Ovary (tissue), 3 donors: ENCODE results near the gene CABLES1.

ENCODE experiments used
- EP300 ChIP-seq: sonication (generic); formaldehyde crosslinking; IDR thresholded peaks from one replicate; pipeline ENCODE4 v1.6.1; 2017; ENCODE audit warnings: antibody characterized with exemption
- POLR2A ChIP-seq: fragments of 450-650 bp; IDR thresholded peaks from one replicate; pipeline ENCODE4 v1.6.1; 2017; ENCODE audit warnings: antibody characterized with exemption, mild to moderate bottlenecking, moderate library complexity
- TF ChIP-seq, protein P1 (sequence below), 3 donors: fragments of 450-650 bp in 2 of 3; fragments of 200-600 bp in 1 of 3; IDR thresholded peaks; one replicate each; pipeline versions ENCODE4 v1.5.1 to v1.8.0; 2016 to 2022; ENCODE audit warnings: antibody characterized with exemption in 3 of 3, mild to moderate bottlenecking in 1 of 3
- donor health status: DM: no; HTN: no; CAD: no.

DNA sequence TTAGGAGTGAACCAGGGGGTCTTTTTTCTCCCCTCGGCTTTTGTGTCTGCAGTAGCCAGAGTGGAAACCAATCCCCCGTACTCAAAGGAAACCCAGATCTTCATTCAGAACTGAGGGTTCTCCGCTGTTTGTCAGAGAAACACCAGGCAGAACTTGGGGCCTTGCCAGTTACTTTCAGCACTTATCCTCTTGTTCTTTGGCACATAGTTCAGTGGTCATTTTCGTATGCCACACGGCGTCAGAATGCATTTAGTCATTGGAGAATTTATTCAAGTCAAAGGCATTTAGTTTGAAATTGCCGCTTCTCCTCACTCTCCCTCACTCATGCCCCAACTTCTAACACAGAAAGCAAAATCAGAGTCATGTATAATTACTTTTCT is 102.9 kb downstream of the CABLES1 start:
- TF ChIP-seq, protein P1, sequence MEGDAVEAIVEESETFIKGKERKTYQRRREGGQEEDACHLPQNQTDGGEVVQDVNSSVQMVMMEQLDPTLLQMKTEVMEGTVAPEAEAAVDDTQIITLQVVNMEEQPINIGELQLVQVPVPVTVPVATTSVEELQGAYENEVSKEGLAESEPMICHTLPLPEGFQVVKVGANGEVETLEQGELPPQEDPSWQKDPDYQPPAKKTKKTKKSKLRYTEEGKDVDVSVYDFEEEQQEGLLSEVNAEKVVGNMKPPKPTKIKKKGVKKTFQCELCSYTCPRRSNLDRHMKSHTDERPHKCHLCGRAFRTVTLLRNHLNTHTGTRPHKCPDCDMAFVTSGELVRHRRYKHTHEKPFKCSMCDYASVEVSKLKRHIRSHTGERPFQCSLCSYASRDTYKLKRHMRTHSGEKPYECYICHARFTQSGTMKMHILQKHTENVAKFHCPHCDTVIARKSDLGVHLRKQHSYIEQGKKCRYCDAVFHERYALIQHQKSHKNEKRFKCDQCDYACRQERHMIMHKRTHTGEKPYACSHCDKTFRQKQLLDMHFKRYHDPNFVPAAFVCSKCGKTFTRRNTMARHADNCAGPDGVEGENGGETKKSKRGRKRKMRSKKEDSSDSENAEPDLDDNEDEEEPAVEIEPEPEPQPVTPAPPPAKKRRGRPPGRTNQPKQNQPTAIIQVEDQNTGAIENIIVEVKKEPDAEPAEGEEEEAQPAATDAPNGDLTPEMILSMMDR (IDR thresholded peaks at IDR 0.05) = no peak
- TF ChIP-seq EP300 = no peak
- TF ChIP-seq POLR2A = no peak
